ENCODE data around the gene DUOX2. TPM values are rescaled to one million over a fixed set of nuclear protein-coding genes. Genes with fewer than 3 reads are reported as not detected.

DUOX2 gene
- total and polyA plus RNA-seq, 2 experiments from 2014 or later, result not detected

DNA sequence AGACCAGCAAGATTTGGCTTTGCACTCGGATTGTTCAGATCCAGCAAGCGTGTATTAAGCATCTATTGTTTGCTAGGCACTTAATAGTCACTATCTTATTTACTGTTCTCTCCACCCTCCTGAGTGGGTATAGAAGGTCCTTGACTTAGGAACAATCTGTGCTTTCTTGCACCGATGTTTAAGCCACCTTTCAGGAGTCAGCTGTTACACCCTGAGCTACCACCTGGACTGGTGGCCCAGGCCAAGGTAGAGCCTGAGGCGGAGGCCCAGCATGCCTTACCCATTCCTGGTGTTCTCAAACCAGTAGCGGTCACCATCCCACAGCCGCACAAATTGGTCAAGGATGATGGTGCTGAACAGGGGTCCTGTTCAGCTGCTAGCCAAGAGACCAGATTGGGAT lies 25.8 kb upstream of the DUOX2 start:
- no peak overlapping the region for H3K4me3 Mint-ChIP-seq
- H3K27me3 Mint-ChIP-seq (ENCODE audit: insufficient read depth, low read depth, poor library complexity), result peaks cover 19% of the 10 kb centered on the region
- H3K4me3 ChIP-seq, result no peak overlapping the region
- H3K4me1 Mint-ChIP-seq, result peaks cover 3% of the 10 kb centered on the region; the same call in 2 of the 3 replicates
- H3K4me1 ChIP-seq (ENCODE audit: insufficient read depth), result no peaks in the 10 kb centered on the region
- TF ChIP-seq CTCF (conservative IDR thresholded peaks at IDR 0.05; ENCODE audit: low read depth in 2 of 2) (no peak), CREB1 (CRISPR knock-in tag; IDR thresholded peaks at IDR 0.05; ENCODE audit: low read depth) (no peak), ZNF114 (CRISPR knock-in tag; IDR thresholded peaks at IDR 0.05) (no peak), ZNF462 (CRISPR knock-in tag; IDR thresholded peaks at IDR 0.05) (no peak), REST (IDR thresholded peaks at IDR 0.05; ENCODE audit: unreplicated experiment) (no peak), JUNB (IDR thresholded peaks at IDR 0.05; ENCODE audit: unreplicated experiment) (no peak), EZH2phosphoT487 (IDR thresholded peaks at IDR 0.05; ENCODE audit: unreplicated experiment) (no peak), NANOG (IDR thresholded peaks at IDR 0.05; ENCODE audit: borderline replicate concordance) (no peak), POLR2AphosphoS5 (IDR thresholded peaks at IDR 0.05; ENCODE audit: low read depth) (no peak), STAT1 (IDR thresholded peaks at IDR 0.05; ENCODE audit: unreplicated experiment) (no peak), EZH2 (IDR thresholded peaks at IDR 0.05; ENCODE audit: low read depth, unreplicated experiment) (no peak), ZNF331 (CRISPR knock-in tag; IDR thresholded peaks at IDR 0.05; ENCODE audit: low read depth) (no peak)
- TF ChIP-seq, protein P1, sequence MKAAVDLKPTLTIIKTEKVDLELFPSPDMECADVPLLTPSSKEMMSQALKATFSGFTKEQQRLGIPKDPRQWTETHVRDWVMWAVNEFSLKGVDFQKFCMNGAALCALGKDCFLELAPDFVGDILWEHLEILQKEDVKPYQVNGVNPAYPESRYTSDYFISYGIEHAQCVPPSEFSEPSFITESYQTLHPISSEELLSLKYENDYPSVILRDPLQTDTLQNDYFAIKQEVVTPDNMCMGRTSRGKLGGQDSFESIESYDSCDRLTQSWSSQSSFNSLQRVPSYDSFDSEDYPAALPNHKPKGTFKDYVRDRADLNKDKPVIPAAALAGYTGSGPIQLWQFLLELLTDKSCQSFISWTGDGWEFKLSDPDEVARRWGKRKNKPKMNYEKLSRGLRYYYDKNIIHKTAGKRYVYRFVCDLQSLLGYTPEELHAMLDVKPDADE (IDR thresholded peaks at IDR 0.05), result no peak
- H3K79me2 ChIP-seq (replicated peaks; ENCODE audit: insufficient read depth), result no peaks in the 10 kb centered on the region
- H2AFZ ChIP-seq, result no peak overlapping the region
- no peaks in the 10 kb centered on the region; the same call in 2 of the 3 replicates for H3K36me3 Mint-ChIP-seq (ENCODE audit: low read depth)
- no peak for DNase-seq (ENCODE audit: low spot score)
- no peaks in the 10 kb centered on the region for H3K9me3 Mint-ChIP-seq
- no peaks in the 10 kb centered on the region for H3F3A ChIP-seq (replicated peaks; ENCODE audit: low read depth)
- H3K27ac Mint-ChIP-seq, result no peak overlapping the region
- no peaks in the 10 kb centered on the region for H3K36me3 ChIP-seq (ENCODE audit: insufficient read depth)
- H3K27ac ChIP-seq (ENCODE audit: low read depth), result no peak overlapping the region
- H4K20me1 ChIP-seq (replicated peaks; ENCODE audit: insufficient read depth), result no peaks in the 10 kb centered on the region
- ATAC-seq, result no peak
- H3K27me3 ChIP-seq (ENCODE audit: insufficient read depth), result peaks cover 36% of the 10 kb centered on the region
- no peaks in the 10 kb centered on the region for H3K9me2 ChIP-seq (ENCODE audit: insufficient read depth)
- H3K4me2 ChIP-seq, result no peak overlapping the region
